Activated CD4-positive, alpha-beta T cell treated with anti-CD3 and anti-CD28 coated beads, Interleukin-2, amount 50 U/mL, for 48 hours (primary cell): ENCODE data around the gene ADAMTSL5.
"Not testable (repeated sequence)": the region's sequence is repeated elsewhere in the genome, so short reads cannot be mapped to it uniquely, and the experiment has no call there.

Experiments
- DNase-seq, 2 experiments: peaks; one replicate each; pipeline ENCODE4 v3.0.0-alpha.2; 2020

ADAMTSL5 gene

DNA sequence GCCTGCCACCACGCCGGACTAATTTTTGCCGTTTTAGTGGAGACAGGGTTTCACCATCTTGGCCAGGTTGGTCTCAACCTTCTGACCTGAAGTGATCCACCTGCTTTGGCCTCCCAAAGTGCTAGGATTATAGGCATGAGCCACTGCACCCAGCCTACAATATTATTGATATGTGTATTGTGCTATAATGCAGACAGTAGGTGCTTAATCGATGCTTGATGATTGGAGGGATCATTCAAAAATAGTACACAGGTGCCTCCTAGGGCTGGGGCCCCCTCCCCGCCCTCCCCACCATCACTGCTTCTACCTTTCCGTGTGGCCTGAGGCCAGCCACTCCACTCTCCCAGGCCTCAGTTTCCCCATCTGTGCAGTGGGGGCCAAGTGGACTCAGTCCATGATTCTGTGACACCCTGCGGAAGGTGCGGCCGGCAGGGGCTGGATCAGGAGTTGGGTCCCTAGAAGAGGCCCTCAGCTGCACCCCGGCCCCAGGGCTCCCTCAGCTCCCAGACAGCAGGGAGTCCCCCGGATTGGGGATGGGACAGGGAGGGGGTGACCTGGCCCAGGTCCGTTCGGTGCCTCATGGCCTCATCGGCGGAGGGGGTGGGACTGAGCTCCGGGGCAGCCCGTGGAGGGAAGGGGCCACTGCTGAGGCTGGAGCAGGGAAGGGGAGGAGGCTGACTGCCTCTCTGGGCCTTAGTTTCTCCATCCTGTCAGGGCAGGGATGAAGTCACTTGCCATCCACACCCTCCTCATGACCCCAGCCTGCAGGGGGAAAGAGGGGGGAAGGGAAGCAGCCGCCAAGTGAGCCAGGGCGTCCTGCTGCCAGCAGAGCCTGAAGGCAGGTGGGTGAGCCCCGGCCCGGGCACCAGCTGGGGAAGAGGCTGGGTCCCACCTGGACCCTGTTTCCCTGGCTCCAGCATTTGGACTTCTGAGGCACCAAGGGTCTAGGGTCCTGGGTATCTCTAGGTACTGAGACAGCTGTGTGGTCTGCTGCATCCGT is 1.2 kb downstream of the ADAMTSL5 start:
- DNase-seq, result no peak

DNA sequence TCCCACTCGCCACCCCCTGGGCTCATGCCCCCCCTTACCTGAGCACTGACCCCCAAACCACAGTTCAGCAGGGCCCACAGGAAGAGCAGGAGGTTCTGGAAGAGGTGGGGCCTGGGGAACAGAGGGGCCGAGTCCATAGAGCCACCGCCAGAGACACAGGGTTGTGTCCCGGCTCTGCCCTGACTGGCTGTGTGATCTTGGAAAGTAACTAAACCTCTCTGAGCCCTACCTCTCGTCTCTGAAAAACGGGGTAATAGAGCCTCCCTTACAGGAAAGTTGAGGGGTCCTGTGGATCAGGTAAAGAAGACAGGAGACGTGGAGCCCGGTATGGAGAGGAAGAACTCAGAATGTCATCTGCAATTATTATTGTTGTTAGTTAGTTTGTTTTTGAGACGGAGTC is 2.0 kb downstream of the ADAMTSL5 start:
- DNase-seq, result no peak

DNA sequence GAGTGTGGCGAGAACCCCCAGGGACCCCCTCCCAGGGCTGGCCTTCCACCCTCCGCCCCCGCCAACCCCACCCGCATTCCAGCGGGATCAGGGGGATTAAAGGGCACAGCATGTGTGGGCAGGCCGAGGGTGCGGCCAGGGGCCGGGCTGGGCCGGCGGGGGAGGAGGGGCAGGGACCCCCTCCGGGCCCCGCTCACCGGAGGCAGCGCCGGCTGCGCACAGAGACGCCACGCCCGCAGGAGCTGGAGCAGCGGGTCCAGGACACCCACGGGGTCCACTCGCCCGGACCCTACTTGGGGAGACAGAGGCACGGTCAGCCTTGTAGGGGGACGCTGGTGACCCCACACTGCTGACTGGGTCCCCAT is 2.4 kb downstream of the ADAMTSL5 start:
- DNase-seq, result no peak

DNA sequence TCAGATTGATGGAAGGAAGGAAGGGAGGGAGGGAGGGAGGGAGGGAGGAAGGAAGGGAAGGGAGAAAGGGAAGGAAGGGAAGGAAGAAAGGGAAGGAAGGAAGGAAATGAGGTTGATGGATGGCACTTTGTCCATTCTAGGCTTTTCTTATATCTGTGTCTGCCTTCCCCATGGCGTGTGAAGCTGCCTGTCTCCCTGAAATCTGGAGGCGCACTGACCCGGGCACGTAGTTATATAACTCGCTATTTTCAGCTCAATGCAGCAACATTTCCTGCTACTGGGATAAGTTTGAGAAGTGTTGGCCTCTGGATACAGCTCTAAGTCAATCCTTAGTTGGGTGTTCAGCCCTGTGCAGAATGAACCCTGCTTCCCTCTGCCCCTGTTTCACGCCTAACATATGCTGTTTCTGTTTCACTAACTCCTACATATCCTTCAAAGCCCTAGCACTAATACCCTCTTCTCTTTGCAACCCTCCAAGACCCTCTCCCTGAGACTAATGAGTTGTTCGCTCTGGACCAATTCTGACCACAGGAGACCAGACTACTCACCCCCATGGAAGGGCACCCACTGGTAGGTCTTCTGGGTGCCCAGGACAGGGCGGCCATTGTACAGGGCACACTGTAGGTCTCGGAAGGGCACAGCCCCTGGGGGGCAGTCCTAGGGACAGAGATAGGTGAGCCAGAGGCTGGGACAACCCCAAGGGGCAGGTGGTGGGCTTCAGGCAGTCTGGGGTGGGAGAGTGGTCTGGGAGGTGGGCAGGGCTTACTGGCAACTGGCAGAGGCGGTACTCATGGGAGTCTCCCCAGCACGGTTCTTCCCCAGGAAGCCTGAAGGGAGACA is 3.0 kb downstream of the ADAMTSL5 start:
- no peak for DNase-seq

DNA sequence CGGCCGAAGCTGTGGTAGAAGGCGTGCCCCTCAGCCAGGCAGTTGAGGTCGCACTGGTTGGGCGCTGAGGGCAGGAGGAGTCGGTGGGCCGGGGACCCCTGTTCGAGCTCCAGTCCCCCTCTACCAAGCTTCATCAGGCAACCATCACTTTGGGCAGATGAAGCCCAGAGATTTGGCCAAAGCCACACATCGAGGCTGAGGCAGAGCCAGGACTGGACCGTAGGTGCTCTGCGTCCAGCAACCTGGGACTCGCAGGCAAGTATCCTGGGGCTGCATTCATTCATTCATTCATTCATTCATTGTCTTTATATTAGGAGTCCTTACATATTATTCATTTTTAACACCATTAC is 4.3 kb downstream of the ADAMTSL5 start:
- DNase-seq, result no peak

DNA sequence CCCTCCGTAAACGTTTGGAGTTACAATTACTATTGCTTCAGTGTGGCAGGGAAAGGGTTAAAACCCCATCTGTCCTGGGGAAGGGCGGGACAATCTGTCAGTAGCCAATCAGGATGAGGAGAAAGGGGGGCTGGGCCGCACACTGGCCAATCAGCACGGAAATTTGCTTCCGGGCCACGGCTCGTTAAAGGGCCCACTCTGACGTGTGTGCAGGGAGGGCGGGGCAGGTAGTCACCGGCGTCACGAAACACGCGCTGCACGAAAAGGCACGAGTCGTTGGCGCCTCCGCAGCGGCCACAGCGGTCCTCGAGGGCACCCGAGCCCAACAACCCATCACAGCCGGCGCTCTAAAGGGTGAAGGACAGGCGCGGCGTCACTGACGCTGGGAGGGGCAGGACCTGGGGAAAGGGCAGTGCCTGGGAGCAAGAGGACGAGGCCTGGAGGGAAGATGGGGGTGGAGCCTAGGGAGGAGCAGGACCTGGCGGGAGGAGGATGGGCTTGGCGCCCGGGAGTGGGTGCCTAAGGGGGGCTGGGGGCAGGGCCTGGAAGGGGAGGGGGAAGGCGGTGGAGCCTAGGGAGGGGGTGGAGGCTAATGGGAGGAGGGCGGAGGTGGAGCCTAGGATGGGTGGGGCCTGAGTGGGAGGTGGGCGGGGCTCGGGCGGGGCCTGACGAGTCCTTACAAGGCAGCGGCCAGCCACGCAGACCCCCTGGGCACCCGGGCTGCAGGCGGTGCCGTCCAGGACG is 4.9 kb downstream of the ADAMTSL5 start:
- peak; percentile 89 to 93 for DNase-seq

DNA sequence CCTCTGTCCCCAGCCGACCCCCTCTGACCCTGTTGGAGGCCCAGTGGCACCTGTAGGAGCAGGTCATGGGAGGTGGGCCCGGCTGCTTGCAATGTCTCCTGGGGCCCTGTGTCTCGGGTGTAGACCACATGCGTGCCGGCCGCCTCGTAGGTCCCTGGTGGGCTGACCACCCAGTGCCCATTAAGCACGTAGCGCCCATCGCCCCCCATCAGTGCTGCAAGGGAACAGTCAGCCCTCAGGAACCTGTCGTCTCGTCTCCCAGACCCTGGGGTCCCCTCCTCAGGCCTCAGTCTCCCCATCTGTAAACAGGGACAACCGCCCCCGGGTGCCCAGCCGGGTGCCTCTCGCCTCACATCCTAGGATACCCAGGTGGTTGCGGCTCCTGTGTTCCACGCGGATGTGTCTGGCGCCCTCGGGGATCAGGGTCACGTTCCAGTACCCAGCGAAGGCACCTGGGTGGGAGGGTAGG is 5.6 kb downstream of the ADAMTSL5 start:
- DNase-seq, result no peak

DNA sequence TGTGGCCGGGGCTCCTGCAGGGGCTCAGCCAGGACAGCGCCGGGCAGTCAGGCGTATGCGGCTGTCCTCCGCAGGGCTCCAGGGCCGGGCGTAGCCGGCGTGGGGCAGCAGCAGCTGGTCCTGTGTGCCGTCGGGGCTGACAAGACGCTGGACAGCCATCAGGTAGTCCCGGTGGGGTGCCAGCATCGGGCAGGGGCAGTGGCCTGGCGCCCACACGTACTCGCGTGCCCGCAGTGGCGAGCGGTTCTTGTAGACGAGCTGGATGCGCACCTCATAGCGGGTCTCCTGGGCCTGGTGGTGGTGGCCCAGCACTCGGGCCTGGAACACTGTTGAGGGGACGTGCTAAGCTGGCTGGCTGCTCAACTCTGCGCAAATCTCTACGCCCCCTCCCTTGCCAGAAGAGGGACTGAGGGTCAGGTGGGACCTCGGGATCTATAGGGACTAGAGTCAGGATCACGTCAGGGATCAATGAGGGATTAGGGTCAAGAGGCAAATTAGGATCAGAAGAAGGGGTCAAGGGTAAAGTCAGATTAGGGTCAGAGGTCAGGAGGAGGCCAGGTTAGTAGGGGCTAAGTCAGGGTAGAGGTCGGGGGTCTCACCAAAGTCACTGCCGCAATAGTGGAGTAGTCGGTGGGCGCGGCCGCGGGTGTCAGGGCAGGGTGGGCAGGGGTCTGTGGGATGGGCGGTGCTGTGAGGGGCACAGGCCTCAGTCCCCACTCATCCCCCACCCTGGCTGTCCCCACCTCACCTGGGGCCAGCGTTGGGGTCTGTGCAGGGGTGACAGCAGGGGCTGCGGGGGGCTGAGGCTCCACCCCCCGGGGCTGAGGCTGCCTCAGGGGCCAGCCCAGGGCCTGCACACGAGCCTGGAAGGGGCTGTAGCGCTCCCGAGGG is 6.6 kb downstream of the ADAMTSL5 start:
- DNase-seq, result no peak

DNA sequence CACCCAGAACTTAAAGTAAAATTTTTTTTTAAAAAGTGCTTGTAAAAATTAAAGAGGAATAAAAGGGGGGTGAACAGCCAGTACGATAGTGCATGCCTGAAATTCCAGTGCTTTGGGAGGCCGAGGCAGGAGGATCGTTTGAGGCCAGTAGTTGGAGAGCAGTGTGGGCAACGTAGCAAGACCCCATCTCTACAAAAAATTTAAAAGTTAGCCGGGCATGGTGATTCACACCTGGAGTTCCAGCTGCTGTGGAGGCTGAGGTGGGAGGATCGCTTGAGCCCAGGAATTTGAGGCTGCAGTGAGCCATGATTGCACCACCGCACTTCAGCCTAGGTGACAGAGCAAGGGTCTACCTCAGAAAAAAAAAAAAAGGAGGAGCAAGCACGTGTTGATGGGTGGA is 7.8 kb downstream of the ADAMTSL5 start:
- DNase-seq, result no peak

DNA sequence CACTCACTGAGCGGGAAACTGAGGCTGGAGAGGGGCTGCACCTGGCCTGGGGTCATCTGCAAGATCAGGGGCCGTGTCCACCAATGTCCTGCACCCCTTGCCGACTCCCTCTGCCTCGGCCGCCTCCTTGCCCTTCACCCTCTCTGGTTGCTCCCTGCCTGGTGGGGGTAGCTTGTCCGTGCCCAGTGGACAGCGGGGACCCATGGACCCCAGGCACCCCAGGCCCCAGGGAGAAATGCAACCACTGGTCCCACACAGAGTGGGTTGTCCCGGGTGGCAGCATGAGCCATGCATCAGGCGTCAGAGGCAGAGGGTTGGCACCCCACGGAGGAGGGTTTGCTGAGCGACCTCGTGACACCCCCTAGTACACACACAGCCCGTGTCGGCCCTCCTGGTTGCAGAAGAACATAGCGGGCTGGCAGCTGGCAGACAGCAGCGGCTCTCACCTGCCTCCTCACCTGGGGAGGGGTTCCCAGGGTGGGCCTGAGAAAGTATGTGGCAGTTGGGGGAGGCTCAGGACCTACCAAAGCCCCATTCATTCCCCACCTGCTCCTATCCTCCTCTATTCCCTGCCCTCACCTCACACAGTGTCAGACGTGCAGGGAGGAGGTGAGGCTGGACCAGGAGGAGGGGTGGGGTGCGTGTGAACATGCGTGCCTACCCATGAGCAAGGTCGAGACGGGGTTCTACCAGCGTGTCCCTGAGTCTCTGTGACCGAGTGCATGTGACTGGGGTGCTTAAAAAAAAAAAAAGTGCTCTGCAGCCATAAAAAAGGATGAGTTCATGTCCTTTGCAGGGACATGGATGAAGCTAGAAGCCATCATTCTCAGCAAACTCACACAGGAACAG is 8.7 kb downstream of the ADAMTSL5 start:
- DNase-seq, result no peak

DNA sequence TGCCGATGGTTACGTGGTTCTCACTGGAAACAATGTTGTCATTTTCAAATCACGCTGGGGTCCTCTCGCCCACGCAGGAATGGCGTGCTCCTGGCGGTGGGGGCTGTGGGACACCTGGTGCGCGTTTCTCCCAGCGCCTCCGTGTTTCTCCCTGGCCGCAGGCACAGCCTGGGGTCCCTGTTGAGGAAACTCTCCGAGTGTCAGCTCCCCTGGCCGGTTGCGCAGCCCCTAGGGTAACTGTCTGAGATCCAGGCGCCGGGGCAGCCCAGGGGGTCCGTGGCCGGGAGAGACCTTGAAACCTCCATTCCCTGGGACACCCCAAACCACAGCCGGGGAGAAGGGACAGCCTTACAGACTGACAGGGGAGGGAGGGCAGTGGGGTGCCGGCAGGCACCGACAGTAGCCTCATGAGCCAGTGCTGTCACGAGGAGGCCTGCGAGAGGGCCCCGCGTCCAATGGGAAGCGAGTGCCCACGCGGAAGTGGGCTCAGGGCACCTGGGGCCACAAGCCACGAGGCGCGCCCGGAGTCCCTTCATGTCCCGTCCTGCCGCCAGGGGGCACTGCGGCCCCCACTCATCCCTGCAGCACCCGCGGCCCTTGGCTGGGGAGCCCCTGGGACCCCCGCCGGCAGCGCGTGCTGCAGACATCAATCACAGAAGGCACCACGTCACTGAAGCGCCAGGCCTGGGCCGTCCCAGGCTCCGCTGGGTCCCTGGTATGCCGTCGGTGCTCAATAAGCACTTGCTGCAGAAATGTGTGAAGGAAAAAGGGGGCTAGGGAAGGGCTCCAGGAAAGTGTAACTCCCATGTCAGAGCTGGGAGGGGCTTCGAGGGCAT is 9.5 kb downstream of the ADAMTSL5 start:
- DNase-seq, result peak; percentile 78 to 82

DNA sequence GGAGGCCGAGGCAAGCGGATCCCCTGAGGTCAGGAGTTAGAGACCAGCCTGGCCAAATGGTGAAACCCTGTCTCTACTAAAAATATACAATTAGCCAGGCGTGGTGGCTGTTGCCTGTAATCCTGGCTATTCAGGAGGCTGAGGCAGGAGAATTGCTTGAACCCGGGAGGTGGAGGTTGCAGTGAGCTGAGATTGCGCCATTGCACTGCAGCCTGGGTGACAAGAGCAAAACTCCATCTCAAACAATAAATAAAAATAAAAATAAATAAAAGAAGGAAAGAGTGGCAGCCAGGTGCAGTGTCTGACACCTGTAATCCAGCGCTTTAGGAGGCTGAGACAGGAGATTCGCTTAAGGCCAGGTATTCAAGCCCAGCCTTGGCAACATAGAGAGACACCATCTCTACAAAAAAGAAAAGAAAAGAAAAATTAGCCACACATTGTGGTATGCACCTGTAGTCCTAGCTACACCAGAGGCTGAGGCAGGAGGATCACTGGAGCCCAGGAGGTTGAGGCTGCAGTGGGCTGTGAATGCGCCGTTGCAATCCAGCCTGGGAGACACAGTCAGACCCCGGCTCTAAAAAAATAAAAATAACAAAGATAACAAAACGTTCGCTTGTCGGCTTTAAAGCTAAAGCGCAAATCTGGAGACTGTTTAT is 10.3 kb downstream of the ADAMTSL5 start:
- no peak for DNase-seq

DNA sequence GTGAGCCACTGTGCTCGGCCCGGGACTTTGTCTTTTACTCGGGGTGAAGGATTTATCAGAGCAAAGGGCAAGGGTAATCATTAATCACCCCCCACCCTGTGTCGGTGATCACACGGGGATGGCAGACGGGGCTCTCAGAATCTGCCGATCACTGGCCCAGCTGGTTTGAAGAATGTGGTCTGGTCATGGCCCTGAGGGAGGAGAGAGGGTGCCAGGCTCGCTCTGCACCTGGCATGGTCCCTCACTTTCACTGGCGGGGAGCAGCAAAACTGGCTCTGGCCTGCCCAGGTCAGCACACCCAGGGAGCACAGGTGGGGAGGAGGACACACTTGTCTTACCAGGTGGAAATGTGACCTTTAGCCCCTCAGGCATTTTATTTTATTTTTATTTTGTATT is 11.6 kb downstream of the ADAMTSL5 start:
- DNase-seq, result no peak

DNA sequence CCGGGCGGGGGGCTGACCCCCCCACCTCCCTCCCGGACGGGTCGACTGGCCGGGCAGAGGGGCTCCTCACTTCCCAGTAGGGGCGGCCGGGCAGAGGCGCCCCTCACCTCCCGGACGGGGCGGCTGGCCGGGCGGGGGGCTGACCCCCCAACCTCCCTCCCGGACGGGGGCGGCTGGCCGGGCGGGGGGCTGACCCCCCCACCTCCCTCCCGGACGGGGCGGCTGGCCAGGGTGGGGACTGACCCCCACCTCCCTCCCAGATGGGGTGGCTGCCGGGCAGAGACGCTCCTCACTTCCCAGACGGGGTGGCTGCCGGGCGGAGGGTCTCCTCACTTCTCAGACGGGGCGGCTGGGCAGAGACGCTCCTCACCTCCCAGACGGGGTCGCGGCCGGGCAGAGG is 13.6 kb downstream of the ADAMTSL5 start:
- DNase-seq, result not testable (repeated sequence)

DNA sequence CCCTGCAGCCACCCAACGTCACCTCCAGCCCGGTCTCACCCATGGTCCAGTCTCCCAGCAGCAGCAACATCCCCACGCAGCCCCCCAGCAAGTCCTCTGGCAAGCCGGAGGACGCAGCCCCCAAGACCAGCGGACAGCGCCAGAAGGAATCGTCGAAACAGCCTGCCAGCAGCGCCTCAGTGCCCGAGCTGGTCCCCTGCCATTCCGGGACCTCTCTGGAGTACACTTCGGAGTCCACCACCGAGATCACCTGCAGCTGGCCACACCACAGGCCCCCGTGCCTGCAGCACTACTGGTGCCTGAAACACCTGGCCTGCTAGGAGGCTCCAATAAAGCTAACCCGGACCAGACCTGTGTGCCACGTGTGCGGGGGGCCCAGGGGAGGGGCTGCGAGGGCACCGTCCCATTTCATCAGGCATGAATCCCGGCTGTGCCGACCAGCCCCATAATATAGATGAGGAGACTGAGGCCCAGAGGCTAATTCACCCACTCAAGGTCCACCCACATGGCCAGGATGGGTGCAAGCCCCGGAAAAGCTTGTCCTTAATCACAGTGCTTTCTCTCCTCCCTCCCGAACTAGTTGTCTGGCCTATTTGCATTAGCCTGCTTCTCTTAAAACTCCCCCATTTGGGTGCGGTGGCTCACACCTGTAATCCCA is 15.1 kb downstream of the ADAMTSL5 start:
- DNase-seq, result no peak

DNA sequence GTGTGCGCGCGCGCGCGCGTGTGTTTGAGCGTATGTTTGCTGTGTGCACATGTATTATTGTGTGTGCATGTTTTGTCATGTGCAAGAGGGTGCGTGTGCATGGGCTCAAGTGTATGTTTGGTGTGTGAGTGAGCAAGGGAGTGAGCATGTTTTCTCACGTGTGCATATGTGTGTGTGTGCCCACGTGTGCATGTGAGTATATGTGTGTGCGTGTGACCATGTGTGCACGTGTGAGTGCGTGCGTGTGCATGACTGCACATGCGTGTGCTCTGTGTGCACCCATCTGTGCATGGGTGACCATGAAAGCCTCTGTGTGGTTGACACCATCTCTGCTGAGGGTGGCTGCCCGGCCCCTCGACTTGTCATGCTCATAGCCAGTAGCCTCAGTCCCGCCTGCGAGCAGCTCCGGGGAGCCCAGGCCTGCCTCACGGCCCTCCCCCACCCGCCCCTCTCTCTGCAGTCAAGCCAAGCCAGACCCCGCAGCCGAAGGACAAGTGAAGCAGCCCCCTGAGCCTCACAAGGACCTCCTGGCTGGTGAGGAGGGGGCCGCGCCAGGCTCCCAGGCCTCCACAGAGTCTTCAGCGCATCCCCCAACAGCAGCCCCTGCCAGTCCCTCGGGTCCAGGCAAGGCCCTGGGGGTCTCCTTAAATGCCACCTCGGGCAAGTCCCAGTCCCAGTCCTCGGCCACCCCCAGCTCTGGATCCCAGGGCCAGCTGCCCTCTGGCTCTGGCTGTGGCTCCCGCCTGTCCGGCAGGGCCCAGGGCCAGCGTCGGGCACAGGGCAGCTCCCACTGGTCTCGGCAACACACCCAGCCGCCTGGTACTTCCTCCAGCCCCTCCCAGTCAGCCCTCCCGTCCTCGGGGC is 15.9 kb downstream of the ADAMTSL5 start:
- DNase-seq, result no peak

DNA sequence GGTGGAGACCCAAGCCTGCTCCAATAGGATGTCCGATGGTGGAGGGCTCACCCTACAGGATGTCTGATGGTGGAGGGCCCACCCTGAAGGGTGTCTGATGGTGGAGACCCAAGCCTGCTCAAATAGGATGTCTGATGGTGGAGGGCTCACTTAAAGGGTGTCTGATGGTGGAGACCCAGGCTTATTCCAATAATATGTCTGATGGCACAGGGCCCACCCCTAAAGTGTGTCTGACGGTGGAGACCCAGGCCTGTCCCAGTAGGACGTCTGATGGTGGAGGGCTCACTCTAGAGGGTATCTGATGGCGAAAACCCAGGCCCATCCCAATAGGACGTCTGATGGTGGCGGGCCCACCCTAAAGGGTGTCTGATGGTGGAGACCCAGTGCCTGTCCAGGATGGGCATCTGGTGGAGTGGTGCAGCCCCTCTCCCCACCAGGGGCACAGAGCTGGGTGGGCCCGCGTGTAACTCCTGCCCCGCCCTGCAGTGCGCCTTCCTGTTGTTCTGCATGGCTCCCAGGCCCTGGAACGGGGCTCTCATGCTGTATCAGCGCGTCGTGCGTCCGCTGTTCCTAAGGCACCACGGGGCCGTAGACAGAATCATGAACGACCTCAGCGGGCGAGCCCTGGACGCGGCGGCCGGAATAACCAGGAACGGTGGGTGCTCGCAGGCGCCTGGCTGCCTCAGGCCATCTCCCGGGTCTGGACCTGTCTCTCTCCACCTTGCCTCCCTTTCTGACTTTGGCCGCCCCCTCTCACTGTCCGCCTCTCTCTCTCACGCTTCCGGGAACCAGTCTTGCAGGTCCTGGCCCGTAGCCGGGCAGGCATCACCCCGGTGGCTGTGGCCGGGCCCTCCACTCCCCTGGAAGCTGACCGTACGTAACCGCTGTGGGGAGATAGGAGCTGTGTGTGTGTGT is 16.8 kb downstream of the ADAMTSL5 start:
- DNase-seq, result no peak
